ENCODE results near the gene RAB32.

RAB32 gene

GRCh38 chr6:146543211-146543939, at the start of gene RAB32:
TSS of gene RAB32 (plus strand) at chr6:146543833. CDS start at chr6:146543872, 39 bp downstream.
- peak within 1 kb of the TSS; percentile 79 to 88 for H3K4me3 ChIP-seq (ENCODE audit: low read length in 2 of 2)
- H3K27me3 ChIP-seq (ENCODE audit: control insufficient read depth in 2 of 2, insufficient read depth in 2 of 2, low read length in 2 of 2), result no peaks in the 10 kb centered on the region

GRCh38 chr6:146498309-146498708, 45.3 kb upstream of the RAB32 start:
- Histone ChIP-seq H3K9ac (ENCODE audit: low read depth in 1 of 2, low read length in 2 of 2) (no peak overlapping the region), H3K4me3 (ENCODE audit: low read length in 2 of 2) (no peak overlapping the region), H3K36me3 (ENCODE audit: control insufficient read depth in 2 of 2, insufficient read depth in 2 of 2, low read length in 2 of 2) (no peaks in the 10 kb centered on the region), H3K27me3 (ENCODE audit: control insufficient read depth in 2 of 2, insufficient read depth in 2 of 2, low read length in 2 of 2) (no peaks in the 10 kb centered on the region), H3K4me1 (ENCODE audit: control insufficient read depth in 2 of 2, insufficient read depth in 2 of 2, low read length in 2 of 2) (no peaks in the 10 kb centered on the region), H3K27ac (ENCODE audit: low read depth in 2 of 2, low read length in 2 of 2) (no peak overlapping the region), H3K9me3 (ENCODE audit: control insufficient read depth in 2 of 2, low read length in 2 of 2) (no peaks in the 10 kb centered on the region)

More at GRCh38 chr6:146543211-146543939, at the start of gene RAB32:
- H3K27ac ChIP-seq (ENCODE audit: low read depth in 2 of 2, low read length in 2 of 2), result peak within 1 kb of the TSS; percentile 94 to 95
- H3K9ac ChIP-seq (ENCODE audit: low read depth in 1 of 2, low read length in 2 of 2), result peak within 1 kb of the TSS; percentile 87 to 95
- no peaks in the 10 kb centered on the region for H3K36me3 ChIP-seq (ENCODE audit: control insufficient read depth in 2 of 2, insufficient read depth in 2 of 2, low read length in 2 of 2)
- H3K9me3 ChIP-seq (ENCODE audit: control insufficient read depth in 2 of 2, low read length in 2 of 2), result no peaks in the 10 kb centered on the region
- H3K4me1 ChIP-seq (ENCODE audit: control insufficient read depth in 2 of 2, insufficient read depth in 2 of 2, low read length in 2 of 2), result peaks cover 14 to 25% of the 10 kb centered on the region in 2 donors

- Histone ChIP-seq H3K27me3 (ENCODE audit: control insufficient read depth in 2 of 2, insufficient read depth in 2 of 2, low read length in 2 of 2) (no peaks in the 10 kb centered on the region), H3K9ac (ENCODE audit: low read depth in 1 of 2, low read length in 2 of 2) (no peak overlapping the region), H3K36me3 (ENCODE audit: control insufficient read depth in 2 of 2, insufficient read depth in 2 of 2, low read length in 2 of 2) (no peaks in the 10 kb centered on the region), H3K27ac (ENCODE audit: low read depth in 2 of 2, low read length in 2 of 2) (no peak overlapping the region), H3K9me3 (ENCODE audit: control insufficient read depth in 2 of 2, low read length in 2 of 2) (no peaks in the 10 kb centered on the region), H3K4me1 (ENCODE audit: control insufficient read depth in 2 of 2, insufficient read depth in 2 of 2, low read length in 2 of 2) (no peaks in the 10 kb centered on the region), H3K4me3 (ENCODE audit: low read length in 2 of 2) (no peak overlapping the region)
These were observed 40.5 kb upstream of the RAB32 start for GRCh38 chr6:146503096-146503495.

- no peaks in the 10 kb centered on the region for H3K4me1 ChIP-seq (ENCODE audit: control insufficient read depth in 2 of 2, insufficient read depth in 2 of 2, low read length in 2 of 2)
- H3K36me3 ChIP-seq (ENCODE audit: control insufficient read depth in 2 of 2, insufficient read depth in 2 of 2, low read length in 2 of 2), result no peaks in the 10 kb centered on the region
- H3K9me3 ChIP-seq (ENCODE audit: control insufficient read depth in 2 of 2, low read length in 2 of 2), result no peaks in the 10 kb centered on the region
- no peak overlapping the region for H3K9ac ChIP-seq (ENCODE audit: low read depth in 1 of 2, low read length in 2 of 2)
- no peaks in the 10 kb centered on the region for H3K27me3 ChIP-seq (ENCODE audit: control insufficient read depth in 2 of 2, insufficient read depth in 2 of 2, low read length in 2 of 2)
- no peak overlapping the region for H3K4me3 ChIP-seq (ENCODE audit: low read length in 2 of 2)
- no peak overlapping the region for H3K27ac ChIP-seq (ENCODE audit: low read depth in 2 of 2, low read length in 2 of 2)
These were observed 28.4 kb upstream of the RAB32 start for GRCh38 chr6:146515212-146515611.

- Histone ChIP-seq H3K9ac (ENCODE audit: low read depth in 1 of 2, low read length in 2 of 2) (no peak overlapping the region), H3K4me3 (ENCODE audit: low read length in 2 of 2) (no peak overlapping the region), H3K4me1 (ENCODE audit: control insufficient read depth in 2 of 2, insufficient read depth in 2 of 2, low read length in 2 of 2) (no peaks in the 10 kb centered on the region), H3K27me3 (ENCODE audit: control insufficient read depth in 2 of 2, insufficient read depth in 2 of 2, low read length in 2 of 2) (no peaks in the 10 kb centered on the region), H3K9me3 (ENCODE audit: control insufficient read depth in 2 of 2, low read length in 2 of 2) (no peaks in the 10 kb centered on the region), H3K36me3 (ENCODE audit: control insufficient read depth in 2 of 2, insufficient read depth in 2 of 2, low read length in 2 of 2) (no peaks in the 10 kb centered on the region), H3K27ac (ENCODE audit: low read depth in 2 of 2, low read length in 2 of 2) (no peak overlapping the region)
These were observed 17.4 kb upstream of the RAB32 start for GRCh38 chr6:146526192-146526591.

- H3K4me1 ChIP-seq (ENCODE audit: control insufficient read depth in 2 of 2, insufficient read depth in 2 of 2, low read length in 2 of 2), result no peaks in the 10 kb centered on the region
These were observed 10.9 kb upstream of the RAB32 start for GRCh38 chr6:146532702-146533101.

GRCh38 chr6:146542881-146543210, 787 bp upstream of the RAB32 start:
- H3K9ac ChIP-seq (ENCODE audit: low read depth in 1 of 2, low read length in 2 of 2), result peak overlapping the region; percentile 70 to 74
- H3K4me3 ChIP-seq (ENCODE audit: low read length in 2 of 2), result peak overlapping the region; percentile 60 to 71
- H3K9me3 ChIP-seq (ENCODE audit: control insufficient read depth in 2 of 2, low read length in 2 of 2), result no peaks in the 10 kb centered on the region
- peak overlapping the region; percentile 91 to 95 for H3K27ac ChIP-seq (ENCODE audit: low read depth in 2 of 2, low read length in 2 of 2)
- H3K36me3 ChIP-seq (ENCODE audit: control insufficient read depth in 2 of 2, insufficient read depth in 2 of 2, low read length in 2 of 2), result no peaks in the 10 kb centered on the region
- H3K4me1 ChIP-seq (ENCODE audit: control insufficient read depth in 2 of 2, insufficient read depth in 2 of 2, low read length in 2 of 2), result peaks cover 14 to 25% of the 10 kb centered on the region in 2 donors
- H3K27me3 ChIP-seq (ENCODE audit: control insufficient read depth in 2 of 2, insufficient read depth in 2 of 2, low read length in 2 of 2), result no peaks in the 10 kb centered on the region

More at GRCh38 chr6:146532702-146533101, 10.9 kb upstream of the RAB32 start:
- H3K36me3 ChIP-seq (ENCODE audit: control insufficient read depth in 2 of 2, insufficient read depth in 2 of 2, low read length in 2 of 2), result no peaks in the 10 kb centered on the region
- no peaks in the 10 kb centered on the region for H3K9me3 ChIP-seq (ENCODE audit: control insufficient read depth in 2 of 2, low read length in 2 of 2)
- H3K4me3 ChIP-seq (ENCODE audit: low read length in 2 of 2), result no peak overlapping the region
- no peak overlapping the region for H3K27ac ChIP-seq (ENCODE audit: low read depth in 2 of 2, low read length in 2 of 2)
- no peak overlapping the region for H3K9ac ChIP-seq (ENCODE audit: low read depth in 1 of 2, low read length in 2 of 2)
- no peaks in the 10 kb centered on the region for H3K27me3 ChIP-seq (ENCODE audit: control insufficient read depth in 2 of 2, insufficient read depth in 2 of 2, low read length in 2 of 2)

- H3K27me3 ChIP-seq (ENCODE audit: control insufficient read depth in 2 of 2, insufficient read depth in 2 of 2, low read length in 2 of 2), result no peaks in the 10 kb centered on the region
- H3K9ac ChIP-seq (ENCODE audit: low read depth in 1 of 2, low read length in 2 of 2), result peak overlapping the region; percentile 87 to 95
- H3K27ac ChIP-seq (ENCODE audit: low read depth in 2 of 2, low read length in 2 of 2), result peak overlapping the region; percentile 94 to 95
- peak overlapping the region; percentile 79 to 88 for H3K4me3 ChIP-seq (ENCODE audit: low read length in 2 of 2)
- peaks cover 14 to 25% of the 10 kb centered on the region in 2 donors for H3K4me1 ChIP-seq (ENCODE audit: control insufficient read depth in 2 of 2, insufficient read depth in 2 of 2, low read length in 2 of 2)
- H3K36me3 ChIP-seq (ENCODE audit: control insufficient read depth in 2 of 2, insufficient read depth in 2 of 2, low read length in 2 of 2), result no peaks in the 10 kb centered on the region
- no peaks in the 10 kb centered on the region for H3K9me3 ChIP-seq (ENCODE audit: control insufficient read depth in 2 of 2, low read length in 2 of 2)
These were observed 445 bp downstream of the RAB32 start for GRCh38 chr6:146543940-146544615.

- H3K9ac ChIP-seq (ENCODE audit: low read depth in 1 of 2, low read length in 2 of 2), result peak overlapping the region; percentile 87 to 95
- H3K9me3 ChIP-seq (ENCODE audit: control insufficient read depth in 2 of 2, low read length in 2 of 2), result no peaks in the 10 kb centered on the region
- H3K36me3 ChIP-seq (ENCODE audit: control insufficient read depth in 2 of 2, insufficient read depth in 2 of 2, low read length in 2 of 2), result no peaks in the 10 kb centered on the region
- H3K27ac ChIP-seq (ENCODE audit: low read depth in 2 of 2, low read length in 2 of 2), result peak overlapping the region; percentile 94 to 95
- H3K27me3 ChIP-seq (ENCODE audit: control insufficient read depth in 2 of 2, insufficient read depth in 2 of 2, low read length in 2 of 2), result no peaks in the 10 kb centered on the region
- peak overlapping the region; percentile 79 to 88 for H3K4me3 ChIP-seq (ENCODE audit: low read length in 2 of 2)
- peaks cover 14 to 25% of the 10 kb centered on the region in 2 donors for H3K4me1 ChIP-seq (ENCODE audit: control insufficient read depth in 2 of 2, insufficient read depth in 2 of 2, low read length in 2 of 2)
These were observed 1.1 kb downstream of the RAB32 start for GRCh38 chr6:146544616-146545182.

GRCh38 chr6:146545581-146545980, 1.9 kb downstream of the RAB32 start:
- Histone ChIP-seq H3K4me3 (ENCODE audit: low read length in 2 of 2) (peak overlapping the region; percentile 79 to 88), H3K27ac (ENCODE audit: low read depth in 2 of 2, low read length in 2 of 2) (peak overlapping the region; percentile 94 to 95), H3K36me3 (ENCODE audit: control insufficient read depth in 2 of 2, insufficient read depth in 2 of 2, low read length in 2 of 2) (peaks cover 0 to 4% of the 10 kb centered on the region in 2 donors), H3K4me1 (ENCODE audit: control insufficient read depth in 2 of 2, insufficient read depth in 2 of 2, low read length in 2 of 2) (peaks cover 14 to 25% of the 10 kb centered on the region in 2 donors), H3K9ac (ENCODE audit: low read depth in 1 of 2, low read length in 2 of 2) (peak overlapping the region; percentile 53 to 74), H3K27me3 (ENCODE audit: control insufficient read depth in 2 of 2, insufficient read depth in 2 of 2, low read length in 2 of 2) (no peaks in the 10 kb centered on the region), H3K9me3 (ENCODE audit: control insufficient read depth in 2 of 2, low read length in 2 of 2) (no peaks in the 10 kb centered on the region)
